Umbilical cord (tissue), 2 donors: ENCODE results near the gene DPEP2NB. TPM values are rescaled to one million over a fixed set of nuclear protein-coding genes. Genes with fewer than 3 reads are reported as not detected.
"Not testable (repeated sequence)": the region's sequence is repeated elsewhere in the genome, so short reads cannot be mapped to it uniquely, and the experiment has no call there.

Experiments used
- DNase-seq: peaks from one replicate; pipeline ENCODE4 v3.0.0-alpha.2; 2015; ENCODE audit warnings: low spot score
- total RNA-seq: library from RNA; depleted of rRNA; stranded (reverse); fragments of >200 nt; gene quantifications from one replicate; pipeline ENCODE4 v1.2.3, GENCODE V29; 2014; ENCODE audit warnings: low replicate concordance; ENCODE audit not compliant: insufficient read depth

The DPEP2NB gene
- total RNA-seq = not detected

GRCh38 chr16:68015681-68016080 is at the start of gene DPEP2NB:
TSS of gene DPEP2NB (minus strand) at chr16:68015911. CDS start at chr16:68015770, 141 bp downstream.
- no peak for DNase-seq

GRCh38 chr16:68064791-68065365 is 49.2 kb upstream of the DPEP2NB start:
- DNase-seq = peak; percentile 80

DNA sequence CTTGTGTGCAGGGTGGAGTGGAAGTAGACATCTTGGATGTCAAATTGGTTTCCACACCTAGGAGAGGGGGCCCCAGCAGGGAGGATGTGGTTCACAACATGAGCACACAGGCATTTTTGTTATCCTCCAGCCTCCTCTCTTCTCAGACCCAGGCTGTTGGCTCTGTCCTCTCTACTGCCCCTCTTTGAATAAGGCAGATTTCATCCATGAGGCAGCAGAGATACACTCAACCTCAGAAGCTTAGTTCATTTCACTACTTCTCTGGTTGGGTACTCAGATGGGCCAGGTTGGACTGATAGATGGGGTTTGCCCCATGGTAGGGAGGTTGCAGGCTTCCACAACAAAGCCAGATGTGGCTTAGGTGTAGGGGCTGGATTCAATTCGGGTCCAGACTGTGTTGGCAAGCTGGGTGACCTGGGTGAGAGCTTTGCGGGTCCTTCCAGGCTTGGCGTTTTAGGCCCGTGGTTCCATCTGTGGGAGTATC is 47.2 kb upstream of the DPEP2NB start:
- DNase-seq = no peak

- DNase-seq = no peak
Observed at GRCh38 chr16:68061396-68061795, 45.7 kb upstream of the DPEP2NB start.

GRCh38 chr16:68059804-68060203 is 44.1 kb upstream of the DPEP2NB start:
- no peak for DNase-seq

GRCh38 chr16:68055395-68055794 is 39.7 kb upstream of the DPEP2NB start:
- DNase-seq = no peak

GRCh38 chr16:68049449-68049848 is 33.7 kb upstream of the DPEP2NB start:
- no peak for DNase-seq

DNA sequence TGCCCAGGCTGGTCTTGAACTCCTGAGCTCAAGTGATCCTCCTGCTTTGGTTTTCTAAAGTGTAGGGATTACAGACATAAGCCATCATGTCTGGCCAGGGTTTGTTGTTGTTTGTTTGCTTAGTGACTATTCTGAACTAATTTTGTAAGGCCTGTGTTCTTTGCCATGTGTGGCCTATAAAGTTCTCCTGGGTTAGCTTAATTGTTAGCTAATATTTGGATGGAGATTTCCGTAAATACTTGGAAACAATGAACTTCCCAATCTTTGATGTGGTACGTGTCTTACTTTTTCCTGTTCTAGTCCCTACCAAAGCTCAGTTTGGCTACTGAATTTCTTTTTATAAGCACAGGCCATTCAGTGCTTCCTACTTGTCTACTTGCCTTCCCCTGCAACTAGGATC is 32.3 kb upstream of the DPEP2NB start:
- DNase-seq = no peak

- no peak for DNase-seq
Observed at GRCh38 chr16:68046106-68046505, 30.4 kb upstream of the DPEP2NB start.

DNA sequence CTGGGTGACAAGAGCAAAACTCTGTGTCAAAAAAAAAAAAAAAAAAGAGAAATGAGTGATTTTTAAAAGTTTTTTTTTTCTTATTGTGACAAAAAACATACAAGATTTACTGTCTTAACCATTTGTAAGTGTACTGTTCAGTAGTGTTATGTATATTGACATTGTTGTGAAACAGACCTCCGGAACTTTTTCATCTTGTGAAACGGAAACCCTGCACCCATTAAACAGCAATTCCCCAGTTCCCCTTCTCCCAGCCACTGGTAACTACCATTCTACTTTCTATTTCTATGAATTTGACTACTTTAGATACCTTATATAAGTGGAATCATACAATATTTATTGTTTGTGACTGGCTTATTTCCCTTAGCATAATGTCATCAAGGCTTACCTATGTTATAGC is 26.1 kb upstream of the DPEP2NB start:
- no peak for DNase-seq

- peak; percentile 56 for DNase-seq
Observed at GRCh38 chr16:68040506-68041288, 25.0 kb upstream of the DPEP2NB start.

DNA sequence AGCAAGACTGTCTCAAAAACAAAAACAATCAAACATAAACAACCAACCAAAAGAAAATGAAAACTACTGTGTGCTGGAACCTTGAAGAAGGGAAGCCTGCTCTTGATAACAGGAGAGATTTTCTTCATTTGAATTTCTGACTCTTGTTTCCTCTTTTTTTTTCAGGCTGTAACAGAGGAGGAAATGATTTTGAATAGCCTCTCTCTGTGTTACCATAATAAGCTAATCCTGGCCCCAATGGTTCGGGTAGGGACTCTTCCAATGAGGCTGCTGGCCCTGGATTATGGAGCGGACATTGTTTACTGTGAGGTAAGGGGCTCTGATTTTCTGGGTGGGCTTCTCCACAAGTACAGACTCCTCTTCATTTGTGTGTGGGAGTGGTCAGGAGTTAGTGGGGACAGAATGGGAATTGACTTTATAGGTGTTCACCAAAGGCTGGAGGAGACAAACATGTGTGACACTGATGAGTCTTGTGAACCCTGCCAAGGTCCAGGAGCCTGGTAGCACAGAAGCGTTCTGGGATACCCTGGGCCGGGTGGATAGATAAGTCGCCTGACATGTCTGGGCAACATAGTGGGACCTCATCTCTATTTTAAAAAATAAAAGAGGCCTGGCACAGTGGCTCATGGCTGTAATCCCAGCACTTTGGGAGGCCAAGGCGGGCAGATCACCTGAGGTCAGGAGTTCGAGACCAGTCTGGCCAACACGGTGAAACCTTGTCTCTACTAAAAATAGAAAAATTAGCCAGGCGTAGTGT is 22.3 kb upstream of the DPEP2NB start:
- DNase-seq = no peak

- no peak for DNase-seq
Observed at GRCh38 chr16:68035227-68035626, 19.5 kb upstream of the DPEP2NB start.

DNA sequence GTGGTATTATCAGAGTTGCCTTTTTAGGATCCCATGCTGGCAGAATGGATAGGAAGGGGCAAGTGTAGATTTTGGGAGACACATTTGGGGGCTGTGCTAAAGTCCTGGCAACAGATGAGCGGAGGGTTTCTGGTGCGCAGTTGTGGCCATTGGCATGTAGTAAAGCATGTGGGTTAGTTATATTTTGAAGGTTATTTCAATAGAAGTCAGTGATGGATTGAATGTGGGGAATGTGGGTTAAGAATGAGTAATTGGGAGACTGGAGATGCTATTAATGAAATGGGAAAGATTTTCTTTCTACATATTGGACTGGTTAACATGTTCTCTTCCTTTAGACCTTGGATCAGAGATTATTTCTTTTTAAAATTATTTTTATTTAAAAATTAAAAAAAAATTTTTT is 17.4 kb upstream of the DPEP2NB start:
- DNase-seq = no peak

GRCh38 chr16:68031951-68032350 is 16.2 kb upstream of the DPEP2NB start:
- DNase-seq = no peak

- DNase-seq = not testable (repeated sequence)
Observed at GRCh38 chr16:68030108-68030507, 14.4 kb upstream of the DPEP2NB start.

- DNase-seq = no peak
Observed at GRCh38 chr16:68028996-68029395, 13.3 kb upstream of the DPEP2NB start.

- peak; percentile 92 for DNase-seq
Observed at GRCh38 chr16:68022728-68023537, 7.2 kb upstream of the DPEP2NB start, which contains the start of the genes DDX28 and DUS2. TSS of gene DDX28 (minus strand) at chr16:68023232. CDS start at chr16:68023202, 30 bp downstream. TSS of gene DUS2 (plus strand) at chr16:68023284. CDS start at chr16:68038024, 14,740 bp downstream.

DNA sequence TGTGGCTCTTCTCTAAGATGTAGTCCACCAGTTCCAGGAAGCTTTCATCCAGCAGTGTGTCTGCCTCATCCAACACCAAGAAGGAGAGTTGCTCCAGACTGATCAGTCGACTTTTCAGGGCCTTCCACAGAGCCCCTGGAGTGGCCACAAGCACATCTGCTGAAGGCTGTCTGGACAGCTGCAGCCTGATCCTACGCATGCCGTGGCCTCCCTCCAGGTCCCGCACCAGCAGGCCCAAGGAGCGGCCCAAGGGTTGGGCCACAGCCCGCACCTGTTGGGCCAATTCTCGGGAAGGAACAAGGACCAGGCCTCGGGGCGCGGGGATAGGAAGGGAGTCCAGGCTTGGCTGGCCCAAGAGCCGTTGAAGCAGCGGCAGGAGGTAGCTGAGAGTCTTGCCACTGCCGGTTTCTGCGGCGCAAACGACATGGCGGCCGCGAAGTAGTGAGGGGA is 6.6 kb upstream of the DPEP2NB start:
- no peak for DNase-seq

DNA sequence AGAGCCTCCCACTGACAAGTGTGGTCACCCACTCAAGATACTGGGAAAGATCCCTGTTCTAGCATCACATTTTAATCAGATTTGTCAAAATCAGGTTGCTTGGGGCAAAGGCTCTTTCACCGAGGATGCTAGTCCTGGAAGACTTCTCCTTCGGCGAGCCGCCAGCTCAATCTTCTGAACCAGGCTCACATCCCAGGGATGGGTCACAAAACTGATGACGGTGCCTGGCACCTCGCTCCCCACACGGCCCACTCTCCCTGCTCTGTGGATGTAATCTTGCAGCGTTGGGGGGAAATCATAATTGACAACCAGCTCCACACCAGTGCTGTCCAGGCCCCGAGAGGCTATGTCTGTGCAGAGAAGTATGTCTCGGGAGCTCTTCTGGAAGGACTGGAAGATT is 5.8 kb upstream of the DPEP2NB start:
- no peak for DNase-seq

GRCh38 chr16:68019167-68019680 is 3.5 kb upstream of the DPEP2NB start:
- DNase-seq = no peak
